HG02884 (cell line): ENCODE results near the gene CACNA1I.

Source experiments
- ATAC-seq: cut with Tn5 transposase; IDR thresholded peaks from one replicate; pipeline ENCODE4 v1.9.1; 2021; ENCODE audit warnings: mild to moderate bottlenecking, moderate library complexity; ENCODE audit not compliant: unreplicated experiment

Gene CACNA1I

GRCh38 chr22:39646398-39647063 is 76.0 kb downstream of the CACNA1I start:
- no peak for ATAC-seq

GRCh38 chr22:39647836-39648629 is 77.5 kb downstream of the CACNA1I start:
- no peak for ATAC-seq

- ATAC-seq: no peak
Observed at GRCh38 chr22:39648630-39648950, 78.0 kb downstream of the CACNA1I start.

GRCh38 chr22:39649500-39650089 is 79.0 kb downstream of the CACNA1I start:
- ATAC-seq: no peak

GRCh38 chr22:39651053-39651996 is 80.8 kb downstream of the CACNA1I start:
- ATAC-seq: no peak

- ATAC-seq: no peak
Observed at GRCh38 chr22:39652990-39653786, 82.6 kb downstream of the CACNA1I start.

- no peak for ATAC-seq
Observed at GRCh38 chr22:39653787-39654077, 83.2 kb downstream of the CACNA1I start.

- no peak for ATAC-seq
Observed at GRCh38 chr22:39654131-39654926, 83.8 kb downstream of the CACNA1I start.

- no peak for ATAC-seq
Observed at GRCh38 chr22:39655004-39655579, 84.5 kb downstream of the CACNA1I start.

GRCh38 chr22:39655831-39656230 is 85.3 kb downstream of the CACNA1I start:
- no peak for ATAC-seq

GRCh38 chr22:39656495-39657490 is 86.2 kb downstream of the CACNA1I start:
- ATAC-seq: no peak

GRCh38 chr22:39658367-39658766 is 87.8 kb downstream of the CACNA1I start:
- ATAC-seq: no peak

GRCh38 chr22:39658806-39659463 is 88.4 kb downstream of the CACNA1I start:
- no peak for ATAC-seq

GRCh38 chr22:39661501-39661841 is 90.9 kb downstream of the CACNA1I start:
- ATAC-seq: no peak

- no peak for ATAC-seq
Observed at GRCh38 chr22:39661842-39662685, 91.5 kb downstream of the CACNA1I start.

- no peak for ATAC-seq
Observed at GRCh38 chr22:39662686-39663052, 92.1 kb downstream of the CACNA1I start.

GRCh38 chr22:39663751-39664150 is 93.2 kb downstream of the CACNA1I start:
- no peak for ATAC-seq
